IPS DF 6.9 (cell line): Measurements from ENCODE around the gene MRPL16.
"Not testable (repeated sequence)": the region's sequence is repeated elsewhere in the genome, so short reads cannot be mapped to it uniquely, and the experiment has no call there.

ENCODE experiments used
- DNase-seq: peaks from one replicate; pipeline ENCODE4 v3.0.0-alpha.2; 2013; ENCODE audit warnings: low read depth, low spot score
- H3K27ac ChIP-seq: one replicate; pipeline ENCODE4 v1.5.1; 2013; ENCODE audit warnings: low read length, control low read depth
- H3K27me3 ChIP-seq: 2 replicates; pipeline ENCODE4 v1.6.1; 2013; ENCODE audit warnings: mild to moderate bottlenecking, low read length; ENCODE audit not compliant: control insufficient read depth, insufficient read depth
- H3K36me3 ChIP-seq: 2 replicates; pipeline ENCODE4 v1.6.1; 2013; ENCODE audit warnings: low read length; ENCODE audit not compliant: control insufficient read depth, insufficient read depth
- H3K4me1 ChIP-seq: 2 replicates; pipeline ENCODE4 v1.6.1; 2013; ENCODE audit warnings: low read length; ENCODE audit not compliant: control insufficient read depth, insufficient read depth
- H3K4me3 ChIP-seq: 2 replicates; pipeline ENCODE4 v1.5.1; 2013; ENCODE audit warnings: mild to moderate bottlenecking, low read length
- H3K9me3 ChIP-seq: 2 replicates; pipeline ENCODE4 v1.6.1; 2013; ENCODE audit warnings: low read length, inconsistent platforms; ENCODE audit not compliant: control insufficient read depth, insufficient read depth
- WGBS: extraction: QIAGEN DNeasy Blood & Tissue Kit; methylation state at CpG from one replicate; pipeline ENCODE4 v1.1.7; 2013; ENCODE audit warnings: mixed read lengths, missing lambda C conversion rate; ENCODE audit not compliant: insufficient read length, insufficient coverage; 5-methylcytosine and 5-hydroxymethylcytosine counted together

The MRPL16 gene

DNA sequence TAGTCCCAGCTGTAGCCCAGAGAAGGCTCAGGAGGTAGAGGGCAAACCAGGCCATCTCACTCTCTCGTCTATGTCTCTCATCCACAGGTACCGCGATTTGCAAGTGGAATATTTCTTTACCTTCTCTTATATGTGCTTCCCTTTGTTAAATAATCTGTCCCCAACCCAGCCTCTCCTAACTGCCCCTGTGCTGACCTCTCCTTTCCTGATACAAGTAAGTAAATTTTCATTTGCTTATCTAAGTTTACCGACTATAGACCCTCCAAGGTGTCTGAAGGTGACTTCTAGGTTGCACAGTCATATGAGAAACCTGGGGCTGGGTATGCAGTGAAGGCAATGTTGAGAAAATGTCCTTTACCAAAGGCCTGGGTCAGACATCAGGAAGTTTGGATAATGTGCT is 34.8 kb upstream of the MRPL16 start, which contains the start of gene CBLIF:
Gene CBLIF (minus strand): TSS at position 101 of the 400 bp plus-strand sequence. CDS start 46 bp downstream, at position 55.
- H3K27ac ChIP-seq, result no peak within 1 kb of the TSS
- no peaks in the 10 kb centered on the region for H3K4me1 ChIP-seq
- H3K27me3 ChIP-seq, result no peaks in the 10 kb centered on the region
- no peak within 1 kb of the TSS for H3K4me3 ChIP-seq
- H3K9me3 ChIP-seq, result no peaks in the 10 kb centered on the region
- H3K36me3 ChIP-seq, result no peaks in the 10 kb centered on the region
- no peak for DNase-seq
- WGBS, result no CpG with 5 or more reads among the region's 4 CpGs

DNA sequence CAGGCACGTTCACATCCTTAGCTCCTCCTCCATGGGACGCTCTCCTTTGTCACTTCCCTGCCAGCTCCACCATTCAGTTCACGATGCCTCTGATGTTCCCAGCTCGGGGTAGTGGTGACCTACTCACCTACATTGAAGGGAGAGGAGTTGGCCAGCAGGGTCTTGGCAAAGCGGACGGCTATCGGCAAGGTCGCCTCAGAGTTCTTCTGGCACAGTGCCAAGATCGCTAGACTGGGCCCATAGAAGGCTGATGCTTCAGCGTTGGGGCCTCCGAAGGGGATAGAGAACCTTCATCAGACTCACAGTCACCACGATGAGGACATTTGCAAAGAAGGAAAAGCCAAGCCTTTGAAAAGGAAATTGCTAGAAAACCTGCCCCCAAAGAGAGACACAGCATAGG is 31.7 kb upstream of the MRPL16 start:
- Histone ChIP-seq H3K27me3 (no peaks in the 10 kb centered on the region), H3K4me3 (no peak overlapping the region), H3K27ac (no peak overlapping the region), H3K4me1 (no peaks in the 10 kb centered on the region), H3K36me3 (no peaks in the 10 kb centered on the region), H3K9me3 (no peaks in the 10 kb centered on the region)
- no CpG with 5 or more reads among the region's 12 CpGs for WGBS
- DNase-seq, result no peak

DNA sequence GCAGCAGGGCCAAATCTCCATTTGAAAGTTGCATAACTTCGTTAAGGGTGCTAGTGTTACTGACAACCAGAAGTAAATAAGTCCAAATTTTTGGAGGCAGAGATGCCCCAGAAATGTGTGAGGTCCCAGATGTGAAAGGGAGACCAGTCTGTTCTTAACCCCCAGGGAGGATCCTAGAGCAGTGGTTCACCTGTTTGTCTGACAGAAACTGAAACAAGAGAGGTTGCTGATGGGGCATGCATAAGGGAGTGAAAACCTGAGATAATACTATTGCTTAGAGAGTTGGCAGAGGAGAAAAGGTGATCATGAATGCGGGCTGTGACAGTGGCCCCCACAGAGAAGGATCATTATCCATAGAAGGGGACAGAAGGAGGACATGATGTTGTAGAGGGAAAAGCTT is 30.9 kb upstream of the MRPL16 start:
- Histone ChIP-seq H3K4me1 (no peaks in the 10 kb centered on the region), H3K27ac (no peak overlapping the region), H3K4me3 (no peak overlapping the region), H3K27me3 (no peaks in the 10 kb centered on the region), H3K9me3 (no peaks in the 10 kb centered on the region), H3K36me3 (no peaks in the 10 kb centered on the region)
- no peak for DNase-seq
- WGBS, result no CpG with 5 or more reads among the region's 2 CpGs

DNA sequence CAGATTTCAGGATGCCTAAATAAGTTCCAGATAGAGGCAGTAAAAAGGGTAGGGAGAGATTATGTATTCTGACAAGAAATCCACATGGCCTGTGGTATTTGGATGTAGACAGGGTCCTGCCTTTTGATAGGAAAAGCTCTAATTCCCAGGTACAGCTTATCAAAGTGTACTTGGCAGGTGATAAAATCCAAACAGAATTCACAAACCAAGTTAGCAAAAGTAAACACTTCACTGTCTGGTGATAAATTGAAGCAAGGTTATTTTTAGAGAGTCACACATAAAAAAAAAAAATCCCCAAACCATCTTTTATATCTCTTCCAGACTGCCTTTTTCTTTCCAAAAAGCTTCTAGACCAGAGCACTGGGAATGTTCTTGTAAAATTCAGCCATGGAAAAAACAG is 29.0 kb upstream of the MRPL16 start:
- Histone ChIP-seq H3K27me3 (no peaks in the 10 kb centered on the region), H3K9me3 (no peaks in the 10 kb centered on the region), H3K36me3 (no peaks in the 10 kb centered on the region), H3K4me3 (no peak overlapping the region), H3K4me1 (no peaks in the 10 kb centered on the region), H3K27ac (no peak overlapping the region)
- no peak for DNase-seq

DNA sequence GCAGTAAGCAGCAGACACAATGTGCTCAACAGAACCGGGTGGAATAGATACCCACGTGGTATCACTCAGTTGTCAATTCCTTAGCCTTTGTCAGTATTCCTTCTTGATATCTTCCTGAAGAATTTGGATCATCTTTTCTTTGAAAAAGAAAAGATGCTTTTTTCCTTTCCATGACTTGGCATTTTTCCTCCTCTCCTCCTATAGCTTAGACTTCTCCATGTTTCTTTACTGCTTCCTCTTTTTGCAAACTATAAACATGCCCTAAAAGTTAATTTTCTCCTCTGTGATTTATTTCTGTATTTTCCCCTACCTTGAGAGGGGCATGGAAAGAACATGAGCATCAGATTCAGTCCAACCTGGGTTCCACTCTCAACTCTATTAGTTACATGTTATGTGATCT is 23.0 kb upstream of the MRPL16 start:
- Histone ChIP-seq H3K36me3 (no peaks in the 10 kb centered on the region), H3K4me3 (no peak overlapping the region)
- WGBS, result no CpG with 5 or more reads among the region's 2 CpGs

DNA sequence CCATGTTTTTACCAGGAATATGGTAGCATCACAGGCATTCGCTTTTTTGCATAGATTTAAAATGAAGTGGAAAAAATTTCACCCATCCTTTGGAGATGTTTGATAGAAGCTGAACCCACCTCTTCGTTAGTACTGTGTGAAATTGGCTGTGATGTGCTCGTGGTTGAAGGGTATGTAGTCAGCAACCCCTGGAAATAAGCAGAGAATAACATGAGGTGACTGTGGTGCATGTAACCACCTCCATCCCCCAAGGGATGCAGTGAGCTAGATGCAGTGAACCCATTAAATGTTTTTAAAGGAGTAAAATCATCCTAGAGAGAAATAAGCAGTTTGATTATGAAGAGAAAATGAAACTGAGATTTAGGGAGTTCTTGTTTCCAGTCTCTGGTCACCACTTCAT is 18.8 kb upstream of the MRPL16 start:
- DNase-seq, result no peak
- no CpG with 5 or more reads among the region's 3 CpGs for WGBS
- H3K9me3 ChIP-seq, result no peaks in the 10 kb centered on the region
- H3K36me3 ChIP-seq, result no peaks in the 10 kb centered on the region
- no peaks in the 10 kb centered on the region for H3K27me3 ChIP-seq
- no peaks in the 10 kb centered on the region for H3K4me1 ChIP-seq
- no peak overlapping the region for H3K27ac ChIP-seq
- no peak overlapping the region for H3K4me3 ChIP-seq

More for the DNA sequence above, 23.0 kb upstream of the MRPL16 start:
- no peaks in the 10 kb centered on the region for H3K27me3 ChIP-seq
- no peak for DNase-seq
- H3K27ac ChIP-seq, result no peak overlapping the region
- no peaks in the 10 kb centered on the region for H3K4me1 ChIP-seq
- no peaks in the 10 kb centered on the region for H3K9me3 ChIP-seq

DNA sequence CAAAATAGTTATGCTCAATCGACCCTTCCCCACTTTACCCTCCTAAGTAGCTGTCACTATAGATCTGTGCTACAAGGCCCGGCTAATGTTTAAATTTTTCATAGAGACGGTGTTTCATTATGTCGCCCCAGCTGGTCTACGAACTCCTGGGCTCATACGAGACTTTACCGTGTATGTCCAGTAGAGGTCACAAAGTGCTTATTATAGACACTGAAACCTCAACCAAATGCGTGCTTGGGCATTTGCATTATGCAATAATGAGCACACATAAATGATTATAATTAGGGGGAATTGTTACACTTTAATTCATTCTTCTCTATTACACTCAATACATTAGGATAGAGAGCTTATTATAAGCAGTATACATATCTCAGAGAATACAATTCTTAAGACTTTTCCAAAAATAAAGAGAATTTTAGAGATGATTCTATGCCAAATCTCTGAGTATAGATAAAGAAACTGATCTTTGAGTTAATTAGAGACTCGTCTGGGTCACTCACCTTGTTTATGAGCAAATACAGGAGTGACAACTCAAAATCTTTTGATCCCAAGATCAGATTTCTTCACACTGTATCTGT is 12.5 kb upstream of the MRPL16 start:
- no peaks in the 10 kb centered on the region for H3K27me3 ChIP-seq
- no peaks in the 10 kb centered on the region for H3K36me3 ChIP-seq
- no peaks in the 10 kb centered on the region for H3K9me3 ChIP-seq
- no peaks in the 10 kb centered on the region for H3K4me1 ChIP-seq
- DNase-seq, result no peak
- no peak overlapping the region for H3K27ac ChIP-seq
- WGBS, result no CpG with 5 or more reads among the region's 9 CpGs
- H3K4me3 ChIP-seq, result no peak overlapping the region

DNA sequence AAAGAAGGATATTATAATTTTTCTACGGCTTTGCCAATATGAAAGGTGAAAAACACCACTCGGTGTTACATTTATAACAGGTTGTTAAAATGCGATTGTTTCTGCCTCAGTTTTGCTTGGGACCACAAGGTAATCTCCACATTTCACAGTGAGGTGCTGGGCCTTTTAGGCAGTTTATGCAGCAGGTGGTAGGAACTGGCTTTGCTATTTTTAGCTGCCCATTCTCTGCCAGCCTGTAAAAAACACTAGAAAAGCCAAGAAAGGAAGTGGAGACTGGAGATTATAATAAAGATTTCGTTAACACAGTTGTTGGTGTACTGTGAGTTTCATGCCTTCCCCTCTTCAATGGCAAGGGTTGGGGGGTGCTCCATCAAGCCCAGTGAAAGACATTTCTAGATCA is 8.0 kb upstream of the MRPL16 start:
- no peak for DNase-seq
- no peaks in the 10 kb centered on the region for H3K27me3 ChIP-seq
- H3K4me1 ChIP-seq, result no peaks in the 10 kb centered on the region; the same call in 1 of the 2 replicates
- no peaks in the 10 kb centered on the region for H3K36me3 ChIP-seq
- H3K27ac ChIP-seq, result no peak overlapping the region
- no peak overlapping the region for H3K4me3 ChIP-seq
- no CpG with 5 or more reads among the region's 4 CpGs for WGBS
- no peaks in the 10 kb centered on the region for H3K9me3 ChIP-seq

DNA sequence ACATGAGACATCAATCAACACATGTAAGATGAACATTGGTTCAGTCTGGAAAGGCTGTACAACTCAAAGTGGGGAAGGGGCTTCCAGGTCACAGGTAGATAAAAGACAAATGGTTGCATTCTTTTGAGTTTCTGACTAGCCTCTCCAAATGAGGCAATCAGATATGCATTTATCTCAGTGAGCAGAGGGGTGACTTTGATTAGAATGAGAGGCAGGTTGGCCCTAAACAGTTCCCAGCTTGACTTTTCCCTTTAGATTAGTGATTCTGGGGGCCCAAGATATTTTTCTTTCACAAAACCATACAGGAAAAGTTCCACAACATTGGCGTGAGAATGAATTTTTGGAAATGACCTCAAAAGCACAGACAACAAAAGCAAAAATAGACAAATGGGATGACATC is 5.9 kb upstream of the MRPL16 start:
- no CpG with 5 or more reads among the region's 1 CpG for WGBS
- not testable (repeated sequence) for H3K4me1 ChIP-seq, DNase-seq, H3K27ac ChIP-seq, H3K4me3 ChIP-seq, H3K9me3 ChIP-seq, H3K27me3 ChIP-seq, H3K36me3 ChIP-seq

DNA sequence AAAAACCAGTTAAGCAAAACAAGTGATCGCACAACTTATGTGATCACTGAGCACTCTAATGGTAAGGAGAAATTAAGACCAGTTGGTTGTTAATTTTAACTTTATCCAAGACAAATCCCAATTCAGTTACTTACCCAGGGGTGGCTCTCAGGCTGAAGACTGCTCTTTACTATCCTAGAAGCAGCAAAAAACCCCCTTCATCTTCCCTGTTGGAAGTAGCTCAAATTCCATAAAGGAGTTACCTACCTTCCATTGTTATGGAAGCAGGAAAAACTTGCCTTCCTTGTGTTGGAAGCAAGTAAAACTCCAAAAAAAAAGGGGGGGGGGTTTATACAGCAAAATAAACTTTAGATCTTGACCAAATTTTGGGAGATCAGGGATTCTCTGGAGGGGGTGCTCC is 5.2 kb upstream of the MRPL16 start:
- Histone ChIP-seq H3K4me3 (no peak overlapping the region), H3K9me3 (no peaks in the 10 kb centered on the region), H3K27ac (no peak overlapping the region), H3K27me3 (no peaks in the 10 kb centered on the region), H3K4me1 (peaks cover 2% of the 10 kb centered on the region; the same call in 1 of the 2 replicates), H3K36me3 (no peaks in the 10 kb centered on the region)
- no CpG with 5 or more reads among the region's 1 CpG for WGBS
- DNase-seq, result no peak

DNA sequence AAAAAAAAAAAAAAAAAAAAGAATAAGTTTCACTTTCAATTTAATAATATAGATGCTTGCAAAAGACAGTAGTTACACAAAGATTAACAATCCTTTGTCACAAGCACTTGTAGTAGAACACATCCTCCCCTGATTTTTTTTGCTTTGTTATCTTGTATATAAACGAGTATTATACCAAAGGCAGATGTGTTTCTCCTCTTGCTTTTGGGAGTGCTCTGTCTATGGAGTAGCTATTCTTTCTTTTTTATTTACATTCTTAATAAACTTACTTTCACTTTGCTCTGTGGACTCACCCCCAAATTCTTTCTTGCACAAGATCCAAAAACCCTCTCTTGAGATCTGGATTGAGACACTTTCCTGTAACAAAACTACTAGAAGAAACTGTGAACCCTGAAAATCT is 3.4 kb upstream of the MRPL16 start:
- no peak overlapping the region for H3K4me3 ChIP-seq
- no peak overlapping the region for H3K27ac ChIP-seq
- no peak for DNase-seq
- WGBS, result no CpG with 5 or more reads among the region's 1 CpG
- H3K36me3 ChIP-seq, result no peaks in the 10 kb centered on the region
- H3K27me3 ChIP-seq, result no peaks in the 10 kb centered on the region
- peaks cover 2% of the 10 kb centered on the region; the same call in 1 of the 2 replicates for H3K4me1 ChIP-seq
- no peaks in the 10 kb centered on the region for H3K9me3 ChIP-seq
